LoVo (cell line): ENCODE results near the gene NTRK1.

ENCODE experiments used
- DNase-seq: peaks from one replicate; pipeline ENCODE4 v3.0.0-alpha.2; 2016; ENCODE audit warnings: low spot score

Gene NTRK1

DNA sequence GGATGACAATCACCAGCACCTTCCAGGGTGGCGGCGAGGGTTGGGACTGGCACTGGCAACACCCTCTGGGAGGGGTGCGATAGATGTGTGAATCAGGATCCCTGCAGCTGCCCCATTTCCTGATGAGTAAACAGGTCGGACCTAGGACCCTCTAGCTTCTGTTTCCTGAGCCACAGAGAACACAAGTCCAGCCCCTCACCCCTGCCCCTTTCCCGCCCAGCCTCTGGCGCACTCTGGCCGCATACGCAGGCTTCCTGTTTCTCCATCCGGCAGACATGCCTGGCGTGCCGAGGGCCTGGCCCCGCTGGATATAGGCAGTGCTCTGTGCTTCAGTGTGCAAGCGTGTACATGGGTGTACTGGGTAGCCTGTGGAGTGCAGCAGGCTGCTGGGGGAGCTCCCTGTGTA, 37.5 kb downstream of the NTRK1 start:
- DNase-seq = no peak

DNA sequence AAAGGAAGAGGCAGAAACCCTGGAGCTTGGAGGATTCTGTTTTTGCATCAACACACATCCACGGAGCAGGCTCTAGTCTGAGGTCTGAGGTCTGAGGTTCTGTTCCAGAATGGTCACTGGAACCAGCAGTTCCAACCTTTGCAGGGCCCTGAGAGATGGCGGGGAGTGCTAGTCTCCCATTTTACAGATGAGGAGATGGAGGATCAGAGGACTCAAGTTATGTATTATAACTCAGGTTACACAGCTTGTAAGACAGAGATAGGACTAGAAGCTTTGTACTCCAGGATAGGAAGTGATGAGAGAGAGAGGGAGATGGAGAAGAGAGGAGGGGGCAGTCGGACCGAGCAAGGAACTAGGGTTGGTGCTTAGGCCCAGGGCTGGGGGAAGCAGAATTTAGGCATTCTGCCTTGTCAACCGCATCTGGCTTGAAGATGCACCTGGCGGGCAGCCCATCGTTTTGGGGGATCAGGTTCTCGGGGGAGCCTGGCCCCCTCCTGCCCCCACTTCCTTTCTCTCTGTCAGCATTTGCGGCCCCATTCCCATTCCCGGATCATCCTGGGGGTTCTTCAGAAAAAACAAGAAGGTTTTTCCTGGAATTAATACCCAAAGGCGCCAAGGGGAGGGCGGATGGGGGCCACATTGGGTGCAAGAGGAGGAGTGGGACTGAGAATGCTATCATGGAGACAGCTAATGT, 38.5 kb downstream of the NTRK1 start:
- DNase-seq = no peak

DNA sequence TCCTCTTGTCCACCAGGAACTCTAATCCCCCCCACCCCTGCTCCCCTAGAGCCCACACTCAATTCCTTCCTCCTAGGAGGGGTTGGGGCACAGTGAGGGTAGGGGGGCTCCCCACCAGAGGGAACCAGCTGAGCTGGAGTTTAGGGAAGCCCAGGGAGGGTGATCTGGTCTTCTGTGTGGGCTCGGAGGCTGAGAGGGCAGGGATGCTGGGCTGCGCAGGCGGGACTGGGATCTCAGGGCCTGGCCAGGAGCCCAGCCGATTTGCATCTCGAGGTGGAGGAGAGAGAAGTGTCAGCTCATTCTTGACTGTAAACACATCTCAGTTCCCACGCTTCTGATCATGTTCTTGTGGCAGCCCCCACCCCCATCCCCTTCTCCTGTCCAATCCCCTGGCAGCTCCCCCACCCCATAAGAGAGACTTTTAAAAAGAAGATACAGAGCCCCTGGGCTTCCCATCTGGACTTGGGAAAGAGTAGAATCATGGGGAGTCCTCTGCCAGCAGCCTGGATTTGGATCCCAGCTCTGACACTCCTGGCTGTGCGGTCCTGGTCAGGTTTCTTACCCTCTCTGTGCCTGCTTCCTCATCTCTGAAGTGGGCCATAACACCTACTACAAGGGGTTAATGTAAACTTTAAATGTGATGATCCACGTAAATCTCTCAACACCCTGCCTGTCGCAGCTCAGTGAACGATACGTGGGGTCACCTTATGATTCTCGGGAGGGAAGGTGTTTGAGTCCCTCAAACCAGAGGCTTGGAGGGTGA, 39.5 kb downstream of the NTRK1 start:
- DNase-seq = no peak

DNA sequence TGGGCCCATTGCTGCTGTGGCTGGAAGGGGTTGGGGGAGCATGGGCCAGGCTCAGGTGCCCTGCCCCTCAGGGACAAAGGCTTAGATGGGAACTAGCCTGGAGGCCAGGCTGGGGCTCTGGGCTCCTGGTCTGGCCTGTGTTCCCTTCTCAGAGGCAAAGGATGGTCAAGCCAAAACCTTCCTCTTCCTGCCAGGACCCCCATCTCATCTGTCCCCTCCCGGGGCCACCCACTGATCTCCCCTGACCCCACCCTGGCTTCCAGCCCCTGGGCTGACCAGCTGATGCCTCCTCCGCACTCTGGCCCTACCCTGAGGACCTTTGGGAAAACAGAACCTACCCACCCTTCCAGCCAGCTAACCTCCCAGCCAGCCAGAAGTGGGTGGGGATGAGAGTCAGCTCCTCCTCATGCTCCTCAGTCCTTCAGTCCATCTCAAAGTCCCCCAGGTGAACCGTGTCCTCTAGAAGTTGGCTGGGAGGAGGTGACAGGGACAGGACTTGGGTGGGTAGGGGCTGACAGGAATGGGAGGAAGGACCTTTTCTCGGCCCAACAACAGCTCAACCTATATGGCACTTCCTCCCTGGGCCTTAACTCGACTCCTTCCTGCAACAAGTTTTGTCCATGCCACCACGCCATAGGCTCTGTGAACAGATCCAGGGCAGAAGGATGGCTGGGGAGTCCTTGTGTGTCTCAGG, 40.4 kb downstream of the NTRK1 start:
- DNase-seq = no peak

DNA sequence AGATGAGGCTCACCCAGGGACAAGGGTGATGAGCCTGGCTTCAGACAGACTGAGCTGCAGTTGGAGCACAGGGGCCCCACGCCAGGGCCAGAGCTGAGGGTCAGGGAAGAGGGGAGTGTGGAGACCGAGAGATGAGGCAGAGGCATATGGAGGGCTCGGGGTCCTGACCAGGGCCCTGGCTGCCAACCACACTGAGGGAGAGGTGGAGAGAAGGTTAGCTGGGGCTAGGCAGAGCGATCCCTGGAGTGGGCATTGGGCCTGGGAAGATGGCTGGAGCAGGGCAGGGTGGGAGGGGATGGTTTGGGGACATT, 40.9 kb downstream of the NTRK1 start:
- DNase-seq = no peak

DNA sequence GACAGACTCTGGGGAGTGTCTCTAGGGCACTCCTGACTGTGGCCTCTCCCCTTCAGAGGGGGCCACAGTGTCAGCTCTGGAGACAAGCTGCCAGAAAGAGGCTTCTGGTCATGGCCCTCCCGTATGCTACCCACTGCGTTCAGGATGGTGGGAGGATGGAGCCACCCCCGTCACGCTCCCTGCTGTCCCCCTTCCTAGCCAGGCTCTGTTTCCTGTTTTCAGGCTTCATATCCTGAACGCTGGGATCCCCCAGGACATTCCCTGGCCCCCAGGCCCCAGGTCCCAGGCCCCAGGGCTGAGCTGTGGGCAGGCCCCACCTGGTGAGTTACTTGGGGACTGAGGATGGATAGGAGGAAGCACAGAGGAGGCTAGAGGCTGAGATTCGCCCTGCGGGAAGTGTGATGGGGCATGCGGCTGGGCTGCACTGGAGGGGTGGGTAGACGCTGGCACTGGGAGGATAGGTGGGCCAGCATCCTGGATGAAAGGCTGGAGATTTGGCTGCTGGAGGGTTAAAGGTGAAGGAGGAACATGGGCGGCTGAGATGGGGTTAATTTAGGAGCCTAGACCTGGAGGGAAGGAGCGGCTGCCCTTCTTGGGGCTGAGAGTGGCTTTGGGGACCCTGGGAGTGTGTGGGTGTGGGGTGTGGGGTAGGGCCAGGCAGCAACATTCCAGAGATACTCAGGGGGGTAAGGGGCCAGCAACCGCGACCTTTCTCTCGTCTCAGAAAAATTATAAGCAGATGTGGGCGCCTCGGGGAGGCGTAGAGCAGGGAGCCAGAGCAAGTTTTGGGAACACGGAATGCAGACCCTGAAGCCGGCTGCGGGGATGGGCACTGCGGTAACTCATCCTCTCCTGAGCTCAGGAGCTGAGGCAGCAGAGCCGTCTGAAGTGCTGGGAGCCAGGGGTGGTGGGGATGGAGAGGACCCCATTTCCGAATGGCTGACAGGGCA, 41.6 kb downstream of the NTRK1 start:
- DNase-seq = no peak

DNA sequence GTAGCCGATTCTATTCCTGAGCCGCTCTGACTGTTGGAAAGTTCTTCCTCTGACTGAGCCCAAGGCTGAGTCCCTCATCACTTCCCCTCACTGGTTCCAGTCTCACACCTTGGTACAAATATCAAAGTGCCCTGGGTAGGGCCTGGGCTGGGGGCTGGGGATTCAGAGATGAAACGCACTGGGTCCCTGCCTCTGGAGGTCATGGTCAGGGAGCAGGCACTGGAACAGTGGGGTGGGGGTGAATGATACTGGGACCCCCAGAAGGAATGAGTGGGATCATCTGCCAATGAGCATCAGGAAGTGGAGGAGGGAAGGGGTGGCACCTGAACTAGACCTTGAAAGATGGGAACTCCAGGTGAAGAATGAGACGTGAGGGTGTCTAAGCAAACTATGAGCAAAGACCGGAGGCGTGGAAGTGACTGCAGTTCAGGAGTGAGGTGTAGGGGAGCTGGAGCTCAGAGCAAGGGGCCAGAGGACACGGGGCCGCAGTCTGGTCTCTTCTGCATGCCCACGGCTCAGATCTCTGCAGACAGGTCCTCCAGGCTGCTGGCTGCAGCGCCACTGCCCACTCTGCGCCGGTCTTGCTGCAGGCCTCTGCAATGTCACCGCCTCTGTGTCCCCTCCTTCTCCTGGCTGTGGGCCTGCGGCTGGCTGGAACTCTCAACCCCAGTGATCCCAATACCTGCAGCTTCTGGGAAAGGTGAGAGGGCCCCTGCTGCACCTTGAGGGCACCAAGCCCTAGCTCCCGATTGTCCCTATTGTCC, 42.8 kb downstream of the NTRK1 start:
- DNase-seq = no peak

DNA sequence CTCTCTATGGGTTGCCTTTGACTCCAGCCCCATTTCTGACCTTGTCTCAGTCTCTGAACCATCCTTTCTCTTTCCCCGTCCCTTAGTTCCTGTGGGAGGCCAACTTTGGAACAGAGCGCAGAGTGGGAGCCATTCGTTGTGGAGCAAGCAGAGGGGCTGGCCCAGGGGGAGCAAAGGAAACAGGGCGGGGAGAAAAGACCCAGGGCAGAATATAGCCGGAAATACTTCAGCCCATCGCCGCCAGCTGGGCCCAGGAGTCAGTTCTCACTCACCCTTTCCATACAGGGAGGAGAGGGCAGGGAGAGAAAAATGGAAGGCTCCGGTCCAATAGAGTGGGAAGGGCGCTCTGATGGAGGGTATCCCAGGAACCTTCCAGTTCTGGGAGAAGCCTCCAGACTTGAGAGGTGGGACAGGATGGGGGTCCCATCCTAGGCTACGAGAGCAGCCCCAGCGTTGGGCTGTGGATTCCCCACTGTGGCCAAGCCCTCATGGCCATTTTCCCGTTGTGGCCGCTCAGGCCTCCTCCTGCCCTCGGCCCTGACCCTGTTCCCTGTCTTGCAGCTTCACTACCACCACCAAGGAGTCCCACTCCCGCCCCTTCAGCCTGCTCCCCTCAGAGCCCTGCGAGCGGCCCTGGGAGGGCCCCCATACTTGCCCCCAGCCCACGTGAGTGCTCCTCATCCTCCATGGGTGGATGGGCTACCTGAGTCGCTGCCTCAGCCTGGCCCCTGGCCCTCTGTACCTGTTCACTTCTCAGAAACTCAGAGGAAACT, 43.7 kb downstream of the NTRK1 start:
- no peak for DNase-seq

DNA sequence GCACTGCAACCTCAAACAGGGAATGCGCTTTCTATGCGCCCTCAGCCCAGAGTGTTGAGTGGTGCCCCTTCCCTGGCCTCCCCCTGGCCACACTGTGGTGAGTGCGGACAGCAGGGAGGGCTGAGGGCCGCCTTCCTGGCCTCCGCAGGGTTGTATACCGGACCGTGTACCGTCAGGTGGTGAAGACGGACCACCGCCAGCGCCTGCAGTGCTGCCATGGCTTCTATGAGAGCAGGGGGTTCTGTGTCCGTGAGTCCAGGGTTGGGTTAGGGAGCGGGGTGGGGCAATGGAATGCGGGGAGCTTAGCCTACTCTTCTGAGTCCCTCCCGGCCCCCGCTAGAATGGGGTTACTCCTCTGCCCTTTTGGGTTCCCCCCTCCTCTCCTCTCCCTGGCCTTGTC, 44.5 kb downstream of the NTRK1 start:
- no peak for DNase-seq

DNA sequence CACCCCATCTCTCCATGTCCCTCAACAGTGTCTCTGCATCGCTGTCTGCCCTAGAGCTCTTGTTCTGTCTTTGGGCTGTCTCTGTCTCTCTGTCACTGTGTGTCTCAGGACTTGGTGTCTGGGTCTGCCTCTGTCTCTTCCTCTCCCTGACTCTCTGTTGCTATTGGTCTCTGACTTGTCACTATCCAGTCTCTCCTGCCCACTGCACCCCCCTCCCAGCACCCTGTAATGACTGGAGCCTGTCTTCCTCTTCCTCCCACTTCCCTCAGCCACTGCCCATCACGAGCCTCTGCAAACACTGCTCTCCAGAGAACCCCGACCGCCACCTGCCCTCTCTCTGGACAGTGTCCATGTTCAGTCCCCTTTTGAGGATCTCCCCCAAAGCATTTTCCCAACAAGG, 45.0 kb downstream of the NTRK1 start:
- DNase-seq = no peak

DNA sequence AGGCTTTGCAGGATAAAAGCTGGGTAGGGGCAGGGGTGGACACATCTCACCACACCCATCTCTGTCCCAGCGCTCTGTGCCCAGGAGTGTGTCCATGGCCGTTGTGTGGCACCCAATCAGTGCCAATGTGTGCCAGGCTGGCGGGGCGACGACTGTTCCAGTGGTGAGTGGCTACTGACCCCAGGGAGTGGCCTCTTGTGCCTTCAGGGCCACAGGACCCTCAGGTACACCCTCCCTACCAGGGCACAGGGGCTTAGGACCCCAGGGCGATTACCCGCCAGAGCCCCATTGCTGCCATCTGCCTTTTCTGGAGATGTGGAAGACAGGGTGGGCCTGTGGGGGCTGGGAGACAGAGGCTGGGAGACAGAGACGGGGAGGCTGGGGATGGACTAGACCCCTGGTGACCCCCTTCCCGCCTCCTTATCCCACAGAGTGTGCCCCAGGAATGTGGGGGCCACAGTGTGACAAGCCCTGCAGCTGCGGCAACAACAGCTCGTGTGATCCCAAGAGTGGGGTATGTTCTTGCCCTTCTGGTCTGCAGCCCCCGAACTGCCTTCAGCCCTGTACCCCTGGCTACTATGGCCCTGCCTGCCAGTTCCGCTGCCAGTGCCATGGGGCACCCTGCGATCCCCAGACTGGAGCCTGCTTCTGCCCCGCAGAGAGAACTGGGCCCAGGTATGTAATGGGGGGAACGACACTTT, 45.7 kb downstream of the NTRK1 start:
- no peak for DNase-seq

DNA sequence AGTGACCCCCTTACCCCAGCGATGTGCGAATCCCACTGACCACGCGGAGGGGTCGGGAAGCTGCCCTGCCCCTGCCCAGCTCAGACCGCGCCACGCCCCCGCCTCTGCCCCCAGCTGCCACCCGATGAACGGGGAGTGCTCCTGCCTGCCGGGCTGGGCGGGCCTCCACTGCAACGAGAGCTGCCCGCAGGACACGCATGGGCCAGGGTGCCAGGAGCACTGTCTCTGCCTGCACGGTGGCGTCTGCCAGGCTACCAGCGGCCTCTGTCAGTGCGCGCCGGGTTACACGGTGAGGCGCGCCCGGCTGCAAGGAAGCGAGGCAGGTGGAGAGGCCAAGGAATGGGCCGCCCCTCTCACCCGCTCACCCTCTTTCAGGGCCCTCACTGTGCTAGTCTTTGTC, 47.9 kb downstream of the NTRK1 start:
- no peak for DNase-seq

DNA sequence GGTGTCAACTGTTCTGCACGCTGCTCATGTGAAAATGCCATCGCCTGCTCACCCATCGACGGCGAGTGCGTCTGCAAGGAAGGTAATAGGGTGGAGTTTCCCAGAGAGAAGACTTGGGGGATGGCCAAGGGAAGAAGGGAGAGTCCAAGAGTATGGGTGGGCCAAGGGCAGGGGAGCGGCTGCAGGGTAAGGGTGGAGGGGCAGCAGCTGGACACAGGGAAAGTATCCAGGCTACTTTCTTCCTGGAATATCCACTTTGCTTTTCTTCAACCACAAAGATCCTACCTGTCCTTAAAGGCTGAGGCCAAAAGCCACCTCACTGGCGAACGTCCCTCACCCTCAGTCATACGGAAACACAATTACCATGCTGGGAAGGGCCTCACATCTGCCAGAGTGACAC, 48.3 kb downstream of the NTRK1 start:
- DNase-seq = no peak

DNA sequence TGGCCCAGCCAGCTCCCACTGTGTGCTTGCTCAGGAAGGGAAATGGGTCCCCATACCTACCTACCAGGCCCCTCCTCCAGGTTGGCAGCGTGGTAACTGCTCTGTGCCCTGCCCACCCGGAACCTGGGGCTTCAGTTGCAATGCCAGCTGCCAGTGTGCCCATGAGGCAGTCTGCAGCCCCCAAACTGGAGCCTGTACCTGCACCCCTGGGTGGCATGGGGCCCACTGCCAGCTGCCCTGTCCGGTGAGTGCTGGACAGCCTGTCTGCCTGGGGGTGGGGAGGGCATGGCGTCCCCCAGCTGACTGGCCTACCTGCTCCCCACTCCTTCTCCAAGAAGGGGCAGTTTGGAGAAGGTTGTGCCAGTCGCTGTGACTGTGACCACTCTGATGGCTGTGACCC, 49.0 kb downstream of the NTRK1 start:
- DNase-seq = no peak

DNA sequence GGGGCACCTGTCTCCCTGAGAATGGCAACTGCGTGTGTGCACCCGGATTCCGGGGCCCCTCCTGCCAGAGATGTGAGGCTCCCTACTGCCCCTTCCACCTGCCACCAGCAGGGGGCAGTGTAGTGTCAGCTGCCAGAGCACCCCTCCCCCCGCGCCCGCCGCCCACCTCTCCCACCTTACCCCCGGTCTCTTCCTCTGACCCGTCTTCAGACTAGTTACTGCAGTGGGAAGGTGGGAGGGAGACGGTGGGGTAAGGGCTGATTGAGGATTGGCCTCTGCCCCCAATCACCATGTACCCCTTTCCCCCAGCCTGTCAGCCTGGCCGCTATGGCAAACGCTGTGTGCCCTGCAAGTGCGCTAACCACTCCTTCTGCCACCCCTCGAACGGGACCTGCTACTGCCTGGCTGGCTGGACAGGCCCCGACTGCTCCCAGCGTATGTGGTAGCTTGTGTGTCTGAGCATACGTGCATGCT, 49.7 kb downstream of the NTRK1 start:
- DNase-seq = peak; percentile 19

DNA sequence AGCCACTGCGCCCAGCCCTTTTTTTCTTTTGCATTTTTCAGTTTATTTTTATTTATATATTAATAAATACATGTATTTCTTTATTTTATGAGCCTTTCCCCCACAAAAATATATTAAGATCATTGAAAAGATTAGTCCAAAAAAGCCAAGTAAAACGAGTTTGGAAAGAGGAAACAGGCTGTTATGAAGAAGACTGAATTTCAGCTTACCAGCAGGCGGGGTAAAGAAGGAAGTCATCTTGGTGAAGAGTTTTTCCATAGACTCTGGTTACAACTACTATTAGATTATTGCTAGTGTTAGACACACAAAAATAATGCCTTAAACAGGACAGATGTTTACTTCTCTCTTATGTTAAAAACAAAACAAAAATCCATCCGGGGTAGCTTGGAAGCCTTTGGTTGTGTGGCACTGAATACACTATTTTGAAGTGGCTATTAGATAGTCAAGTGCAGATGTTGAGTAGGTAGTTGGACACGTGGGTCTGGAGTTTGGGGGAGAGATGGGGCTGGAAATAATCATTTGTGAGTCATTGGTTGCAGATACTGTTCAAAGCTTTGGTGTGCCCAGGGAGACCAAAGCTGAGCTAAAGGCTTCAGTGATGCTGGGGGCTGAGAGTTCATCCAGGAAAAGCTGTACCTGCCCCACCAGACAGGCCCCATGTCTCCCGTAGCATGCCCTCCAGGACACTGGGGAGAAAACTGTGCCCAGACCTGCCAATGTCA, 51.1 kb downstream of the NTRK1 start:
- no peak for DNase-seq

DNA sequence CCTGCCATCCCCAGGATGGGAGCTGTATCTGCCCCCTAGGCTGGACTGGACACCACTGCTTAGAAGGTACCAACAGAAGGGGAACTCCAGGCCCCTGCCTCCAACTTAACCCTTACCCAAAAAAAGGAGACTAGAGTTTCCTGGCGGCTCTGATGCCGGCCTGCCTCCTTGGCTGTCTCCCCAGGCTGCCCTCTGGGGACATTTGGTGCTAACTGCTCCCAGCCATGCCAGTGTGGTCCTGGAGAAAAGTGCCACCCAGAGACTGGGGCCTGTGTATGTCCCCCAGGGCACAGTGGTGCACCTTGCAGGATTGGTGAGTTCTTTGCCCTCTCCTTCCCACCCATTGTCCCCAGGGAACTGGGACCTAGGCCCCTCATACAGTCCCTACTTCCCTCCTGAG, 51.6 kb downstream of the NTRK1 start:
- no peak for DNase-seq

DNA sequence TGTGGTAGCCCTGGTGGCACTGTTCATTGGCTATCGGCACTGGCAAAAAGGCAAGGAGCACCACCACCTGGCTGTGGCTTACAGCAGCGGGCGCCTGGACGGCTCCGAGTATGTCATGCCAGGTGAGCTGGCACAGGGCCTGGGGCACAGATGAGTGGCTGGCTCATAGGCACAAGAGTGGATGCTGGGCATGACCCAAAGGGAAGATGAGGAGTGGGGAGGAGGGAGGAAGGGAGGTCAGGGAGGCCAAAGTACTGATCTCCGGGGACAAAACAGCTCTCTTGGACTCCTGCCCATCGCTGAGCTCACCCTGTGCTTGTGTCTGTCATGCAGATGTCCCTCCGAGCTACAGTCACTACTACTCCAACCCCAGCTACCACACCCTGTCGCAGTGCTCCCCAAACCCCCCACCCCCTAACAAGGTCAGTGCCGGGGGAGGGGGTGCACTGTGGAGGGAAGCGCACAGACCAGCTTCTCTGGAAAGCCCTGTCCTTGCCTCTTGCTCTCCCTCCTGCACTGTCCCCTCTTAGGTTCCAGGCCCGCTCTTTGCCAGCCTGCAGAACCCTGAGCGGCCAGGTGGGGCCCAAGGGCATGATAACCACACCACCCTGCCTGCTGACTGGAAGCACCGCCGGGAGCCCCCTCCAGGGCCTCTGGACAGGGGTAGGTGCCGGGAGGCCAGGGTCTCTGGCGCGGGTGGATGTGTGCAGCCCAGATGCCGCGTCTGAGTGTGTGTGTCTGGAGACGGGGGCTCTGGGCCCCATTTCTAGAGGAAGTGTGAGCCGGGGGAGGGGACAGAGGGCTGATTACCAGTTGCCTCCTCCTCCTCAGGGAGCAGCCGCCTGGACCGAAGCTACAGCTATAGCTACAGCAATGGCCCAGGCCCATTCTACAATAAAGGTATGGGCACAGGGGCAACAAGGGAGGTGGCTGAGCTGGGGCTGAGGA, 52.5 kb downstream of the NTRK1 start:
- DNase-seq = no peak
